Effector CD4-positive, alpha-beta T cell (primary cell): ENCODE data around the gene SYK.
"Not testable (repeated sequence)": the region's sequence is repeated elsewhere in the genome, so short reads cannot be mapped to it uniquely, and the experiment has no call there.

Experiments
- DNase-seq: peaks from one replicate; pipeline ENCODE4 v3.0.0-alpha.2; 2020

The SYK gene

DNA sequence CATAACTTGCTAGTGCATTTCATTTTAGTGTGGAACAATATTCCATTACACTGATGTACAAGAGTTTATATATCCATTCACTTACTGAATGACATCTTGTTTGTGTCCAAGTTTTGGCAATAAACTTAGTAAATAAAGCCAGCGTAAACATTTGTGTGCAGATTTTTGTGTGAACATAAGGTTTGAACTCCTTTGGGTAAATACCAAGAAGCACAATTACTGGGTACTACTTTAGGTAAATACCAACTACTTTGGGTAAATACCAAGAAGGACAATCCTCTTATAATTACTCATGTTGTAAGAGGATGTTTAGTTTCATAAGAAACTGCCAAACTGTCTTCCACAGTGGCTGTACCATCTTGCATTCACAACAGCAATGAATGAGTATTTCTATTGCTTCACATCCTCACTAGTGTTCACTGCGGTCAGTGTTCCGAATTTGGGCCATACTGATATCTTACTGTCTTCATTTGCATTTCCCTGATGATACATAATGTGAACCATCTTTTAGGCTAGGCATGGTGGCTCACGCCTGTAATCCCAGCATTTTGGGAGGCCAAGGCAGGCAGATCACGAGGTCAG lies 2.3 kb upstream of the SYK start:
- no peak for DNase-seq

DNA sequence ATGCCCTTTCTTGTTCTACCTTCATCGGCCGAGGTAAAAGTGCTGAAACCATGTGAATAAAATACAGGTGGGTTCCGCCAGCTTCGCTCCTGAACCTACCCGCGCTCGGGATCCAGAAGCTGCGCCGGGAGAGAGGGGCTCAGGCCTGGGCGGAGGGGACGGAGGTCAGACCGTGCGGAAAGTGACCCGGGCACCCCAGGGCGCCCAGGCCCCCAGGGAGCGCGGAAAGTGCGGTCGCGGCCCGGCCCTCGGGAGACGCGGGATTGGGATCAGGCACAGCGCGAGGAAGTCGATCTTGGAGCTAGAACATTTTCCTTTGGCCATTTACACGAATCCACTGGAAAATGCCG lies 329 bp downstream of the SYK start:
- DNase-seq: no peak

DNA sequence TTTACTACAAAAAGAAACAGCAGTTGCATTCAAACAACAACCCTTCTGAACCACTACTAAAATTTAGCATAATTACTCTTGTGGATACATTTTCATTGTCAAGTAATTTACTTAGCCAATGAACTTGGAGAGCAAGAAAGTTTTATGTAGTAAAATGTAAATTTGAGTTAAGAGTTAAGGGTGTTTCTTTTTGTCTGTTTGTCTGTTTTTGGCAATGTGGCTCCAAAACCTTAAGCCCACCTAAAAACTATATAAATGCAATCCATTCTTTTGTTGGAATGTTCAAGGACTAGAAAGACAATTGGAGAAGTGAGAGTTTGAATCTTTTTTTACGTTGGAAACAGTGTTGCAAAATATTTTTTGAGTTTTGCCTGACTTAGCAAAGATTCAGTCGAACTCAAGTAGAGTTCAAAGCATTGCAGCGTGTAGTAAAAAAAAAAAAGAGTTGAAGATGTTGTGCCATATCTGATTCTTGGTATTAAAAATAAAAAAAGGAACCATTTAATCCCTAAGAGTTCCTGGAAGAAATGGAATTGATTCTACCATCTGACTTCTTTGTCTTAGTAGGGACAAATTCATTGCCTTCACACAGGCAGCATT lies 867 bp downstream of the SYK start:
- no peak for DNase-seq

DNA sequence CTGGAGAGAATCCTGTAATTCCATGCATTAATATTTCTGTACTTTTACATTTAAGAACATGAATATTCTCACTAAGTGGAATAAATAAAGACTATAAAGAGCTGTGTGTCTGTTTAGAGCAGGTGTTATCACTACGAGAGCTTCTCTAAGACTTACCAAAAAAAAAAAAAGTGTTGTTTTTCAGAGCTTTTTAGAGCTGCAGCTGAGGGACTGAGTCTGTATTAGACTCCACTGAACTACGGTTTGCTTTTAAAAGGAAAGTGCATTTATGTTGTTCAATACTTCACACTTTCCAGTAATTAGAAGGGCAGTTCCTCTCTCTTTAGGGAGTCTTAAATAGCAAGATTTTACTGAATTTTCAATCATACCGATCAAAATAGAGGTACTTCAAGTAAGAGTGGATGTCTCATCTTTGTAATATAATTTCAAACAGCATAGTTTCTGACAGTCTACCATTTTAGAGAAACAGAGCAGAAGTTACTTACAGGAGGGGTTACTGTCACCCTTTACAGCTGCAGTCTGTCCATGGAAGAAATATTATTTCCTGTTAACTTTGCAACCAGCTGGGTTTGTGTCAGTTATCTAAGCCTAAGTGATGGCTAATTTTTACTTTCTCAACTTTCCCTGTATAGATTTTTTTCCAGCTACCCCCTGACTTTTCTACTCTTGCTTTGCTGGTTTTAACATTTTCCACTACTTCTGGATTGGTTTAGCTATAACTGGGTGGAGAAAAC lies 2.4 kb downstream of the SYK start:
- DNase-seq: no peak

DNA sequence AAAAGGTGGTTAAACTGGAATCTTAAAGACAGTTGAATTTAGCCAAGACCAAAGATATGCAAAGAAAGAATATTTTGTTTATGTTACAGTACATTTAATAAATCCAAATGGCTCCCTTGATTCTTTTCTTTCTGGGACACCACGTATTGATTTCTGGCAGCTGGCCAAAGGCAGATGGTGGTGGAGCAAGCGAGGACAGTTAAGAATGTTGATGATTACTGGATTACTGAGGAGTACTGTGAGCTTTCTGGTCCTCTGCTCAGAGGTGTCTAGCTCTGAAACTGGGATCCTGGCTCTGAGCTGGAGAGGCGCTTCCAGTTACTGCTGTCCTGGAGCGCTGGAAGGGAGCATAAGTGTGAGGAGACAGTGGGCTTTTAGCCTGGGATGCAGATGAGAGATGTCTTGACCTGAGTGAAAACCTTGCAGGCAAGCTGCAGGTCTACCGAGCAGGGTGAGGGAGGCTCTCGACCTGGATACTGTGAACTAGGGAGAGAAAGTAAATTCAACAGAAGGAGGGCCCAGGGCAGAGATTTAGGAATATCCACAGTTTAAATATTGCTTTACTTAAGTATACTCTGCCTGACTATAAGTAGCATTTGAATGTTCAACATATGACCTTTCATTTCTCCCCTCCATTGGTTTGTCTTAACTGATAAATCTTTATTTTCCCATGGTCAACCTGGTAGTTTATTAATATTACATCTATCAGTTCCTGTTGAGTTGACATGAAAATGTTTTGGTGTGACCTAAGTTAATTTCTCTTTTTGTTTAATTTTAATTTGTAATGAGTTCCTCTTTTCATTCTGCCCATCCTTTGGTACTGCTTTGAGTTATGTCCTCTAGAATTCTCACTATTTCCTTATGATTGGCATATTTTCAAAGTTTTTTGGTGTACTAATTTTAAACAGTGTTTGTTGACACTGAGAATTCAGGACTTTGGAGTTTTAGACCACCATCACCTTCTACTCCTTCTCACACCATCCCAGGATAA lies 3.7 kb downstream of the SYK start:
- DNase-seq: no peak

DNA sequence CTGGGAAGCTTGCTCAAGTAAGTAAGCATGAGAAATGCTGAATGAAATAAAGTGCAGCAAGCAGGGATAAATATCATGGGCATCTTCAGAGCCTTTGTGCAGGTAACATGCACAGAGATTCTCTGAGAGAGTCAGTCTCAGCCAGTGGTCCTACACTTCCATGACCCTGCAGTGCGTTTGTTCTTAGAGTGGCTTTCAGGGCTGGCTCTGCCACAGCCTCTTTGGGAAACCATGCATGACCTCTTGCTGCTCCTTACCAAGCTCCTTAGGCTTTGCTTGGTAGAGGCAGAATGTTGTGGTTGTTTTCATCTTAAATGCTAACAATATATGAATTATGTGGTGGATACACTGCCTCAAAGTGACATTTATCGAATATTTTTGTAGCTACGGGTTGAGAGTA lies 5.4 kb downstream of the SYK start:
- DNase-seq: no peak

DNA sequence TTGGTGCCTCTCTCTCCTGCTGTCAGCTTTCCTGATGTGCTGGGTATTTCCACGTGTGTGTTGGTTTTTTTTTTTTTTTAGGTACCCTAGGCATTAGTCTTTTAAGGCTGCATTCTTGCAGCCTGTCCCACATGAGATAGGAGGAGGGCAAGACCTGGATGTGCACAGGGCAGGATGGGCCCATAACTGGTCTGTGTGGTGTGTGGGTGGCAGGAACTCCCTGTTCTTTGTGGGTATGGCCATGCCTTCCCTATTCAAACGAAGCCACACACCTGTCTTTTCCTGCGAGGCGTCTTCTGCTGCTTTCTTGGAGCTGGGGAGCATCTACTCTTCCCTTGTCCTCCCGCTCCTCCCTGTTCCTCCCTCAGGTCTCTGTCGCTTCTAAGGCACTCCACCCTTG lies 6.8 kb downstream of the SYK start:
- no peak for DNase-seq

DNA sequence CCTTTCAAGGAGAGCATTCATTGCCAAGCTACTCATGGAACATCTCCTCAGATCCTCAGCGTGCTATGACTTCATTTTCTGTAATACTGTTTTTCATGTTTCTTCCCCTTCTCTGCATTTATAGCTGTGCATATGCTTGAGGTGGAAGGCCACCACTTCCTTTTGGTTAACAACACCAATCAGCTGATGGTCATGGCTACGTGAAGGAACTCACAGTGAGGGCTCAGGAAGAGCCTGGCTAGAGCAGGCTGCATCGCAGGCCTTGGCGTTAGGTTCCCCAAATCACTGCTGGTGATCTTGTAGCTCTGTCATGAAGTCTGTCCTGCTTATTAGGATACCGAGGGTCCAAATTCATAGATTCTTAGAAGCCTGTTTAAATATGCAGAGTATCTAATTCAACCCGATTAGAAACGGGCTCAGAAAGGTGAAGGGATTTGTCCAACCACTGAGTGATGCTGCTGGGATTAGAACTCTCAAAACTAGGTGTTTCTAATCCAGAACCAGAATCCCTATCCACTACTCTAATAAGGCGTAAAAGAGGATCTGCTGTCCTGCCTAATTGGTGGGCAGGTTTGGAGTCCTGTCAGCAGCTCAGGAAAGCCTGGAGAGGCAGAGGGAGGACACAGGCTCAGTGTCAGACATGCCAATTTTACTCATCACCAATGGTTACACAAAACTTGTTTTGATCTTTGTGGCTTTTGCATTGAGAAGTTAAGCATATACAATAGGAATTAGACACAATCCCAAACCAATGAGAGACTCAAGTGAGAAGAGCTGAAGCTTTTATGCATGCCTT lies 7.5 kb downstream of the SYK start:
- DNase-seq: no peak

DNA sequence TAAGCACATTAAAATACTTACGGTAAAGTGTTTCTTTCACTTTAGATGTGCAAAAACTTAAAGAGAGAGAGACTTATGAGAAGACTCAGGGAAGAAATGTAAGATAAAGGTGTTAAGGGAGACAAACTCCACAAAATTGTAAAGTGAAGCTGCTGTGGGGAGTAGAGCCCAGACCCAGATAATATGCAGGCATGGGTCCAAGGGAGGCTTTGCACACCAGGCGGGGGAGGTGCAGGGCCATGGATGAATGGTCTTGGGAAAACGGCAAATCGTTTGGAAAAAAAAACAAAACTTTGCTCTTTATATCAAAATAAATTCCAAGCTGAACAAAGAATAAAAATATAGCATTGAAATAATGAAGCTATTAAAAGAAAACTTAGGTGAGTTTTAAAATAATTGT lies 9.1 kb downstream of the SYK start:
- DNase-seq: no peak

DNA sequence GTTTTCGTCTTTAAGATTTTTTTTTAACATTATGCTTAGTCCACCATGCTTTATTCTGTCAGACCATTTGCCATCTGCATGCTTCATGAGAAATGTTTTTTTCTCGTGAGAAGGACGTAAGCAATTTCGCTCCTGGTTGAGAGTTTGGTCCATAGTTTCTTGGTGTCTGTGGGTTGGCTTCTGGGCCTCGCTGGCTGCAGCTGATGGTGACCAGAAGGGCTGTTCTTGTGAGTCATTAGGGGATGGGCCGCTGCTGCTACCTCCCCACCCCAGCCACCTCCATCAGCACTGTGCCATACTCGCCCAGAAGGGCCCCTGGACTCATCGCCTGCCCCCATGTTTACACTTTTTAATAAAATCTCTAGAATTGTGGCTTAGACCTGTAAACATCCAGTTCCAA lies 11.4 kb downstream of the SYK start:
- no peak for DNase-seq

DNA sequence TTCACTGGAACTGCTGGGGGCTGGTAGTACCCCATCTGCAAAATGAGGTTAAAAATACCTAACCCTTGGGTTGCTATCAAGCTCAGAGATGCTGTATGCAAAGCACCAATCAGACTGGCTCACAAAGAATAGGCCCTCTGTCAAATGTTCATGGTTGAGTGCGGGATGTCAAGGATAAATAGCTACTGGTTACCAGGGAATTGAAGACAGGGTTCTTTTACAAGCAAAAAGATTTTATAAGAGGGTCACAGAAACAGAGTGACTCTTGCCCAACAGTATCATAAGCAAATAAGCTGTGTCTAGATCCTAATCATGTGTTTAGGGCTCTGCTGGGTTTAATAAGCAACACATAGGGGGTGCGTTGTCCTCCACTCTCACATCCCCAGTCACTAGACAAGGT lies 11.9 kb downstream of the SYK start:
- no peak for DNase-seq

DNA sequence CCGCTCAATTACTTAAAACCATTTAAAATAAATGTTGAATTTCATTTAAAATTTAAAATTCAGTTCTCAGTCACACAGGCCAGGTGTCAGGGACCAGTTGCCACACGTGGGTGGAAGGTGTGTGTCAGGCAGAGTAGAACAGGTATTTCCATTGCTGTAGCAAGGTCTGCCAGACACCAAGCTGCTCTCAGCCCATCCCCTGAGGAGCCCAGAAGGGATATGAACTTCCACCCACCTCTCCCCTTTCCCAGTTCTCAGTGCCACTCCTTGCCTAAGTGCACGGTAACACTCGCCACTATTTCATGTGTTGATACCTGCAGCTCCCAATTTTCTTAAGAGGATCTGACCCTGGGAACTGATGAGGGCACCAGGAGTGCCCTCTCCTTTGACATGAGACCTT lies 12.7 kb downstream of the SYK start:
- DNase-seq: no peak

DNA sequence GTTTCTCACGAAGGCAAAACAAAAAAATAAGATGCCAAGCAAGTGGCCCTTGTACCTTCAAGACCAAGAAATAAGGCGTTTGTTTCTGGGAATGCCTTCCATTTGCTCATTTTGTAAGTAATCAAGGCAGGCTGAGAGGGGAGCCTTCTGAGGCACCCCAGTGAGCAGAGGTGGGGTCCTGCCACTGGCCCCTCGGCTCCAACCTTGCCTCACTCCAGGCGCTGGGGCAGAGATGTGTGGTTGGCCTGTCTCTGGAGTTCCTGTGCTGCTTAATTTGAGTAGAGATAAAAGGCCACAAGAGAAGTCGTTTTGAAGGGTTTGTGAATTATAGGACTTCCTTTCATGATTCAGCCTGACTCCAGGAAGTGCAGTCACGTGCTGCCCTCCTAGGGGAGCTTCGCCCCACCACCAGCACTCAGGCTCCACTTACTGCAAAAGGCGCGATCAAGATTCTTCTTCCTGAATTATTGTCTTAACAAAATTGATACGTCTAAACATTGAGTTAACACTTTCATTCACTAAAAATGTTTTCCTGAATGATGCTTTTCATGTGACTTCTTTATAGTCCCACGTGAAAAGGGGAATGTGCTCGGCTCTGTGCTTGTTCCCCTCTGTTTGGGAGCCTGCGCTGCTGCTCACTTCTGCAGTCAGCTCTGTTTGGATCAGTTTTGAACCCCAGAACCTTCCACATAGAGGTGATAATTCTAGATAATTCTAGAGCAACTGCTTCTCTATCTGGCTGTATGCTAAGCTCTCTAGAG lies 13.7 kb downstream of the SYK start:
- no peak for DNase-seq

DNA sequence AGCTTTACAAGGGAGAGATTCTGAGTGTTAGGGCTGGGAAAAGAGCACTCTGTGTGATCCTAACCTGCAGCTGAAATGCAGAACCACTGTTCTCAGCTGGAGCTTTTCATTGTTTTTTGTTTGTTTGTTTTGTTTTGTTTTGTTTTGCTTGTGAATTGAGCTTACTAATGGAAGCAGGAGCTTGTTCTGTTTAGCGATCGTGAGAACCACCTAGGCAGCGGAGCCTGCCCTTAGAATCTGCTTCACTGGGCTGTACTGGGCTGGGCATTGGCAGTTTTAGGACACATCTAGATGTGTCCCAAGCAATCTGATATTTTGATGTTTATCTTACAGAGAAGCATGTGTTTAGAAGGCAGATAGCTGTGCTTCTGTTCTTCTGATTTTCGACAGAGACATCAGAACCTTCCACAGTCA lies 14.3 kb downstream of the SYK start:
- DNase-seq: no peak

DNA sequence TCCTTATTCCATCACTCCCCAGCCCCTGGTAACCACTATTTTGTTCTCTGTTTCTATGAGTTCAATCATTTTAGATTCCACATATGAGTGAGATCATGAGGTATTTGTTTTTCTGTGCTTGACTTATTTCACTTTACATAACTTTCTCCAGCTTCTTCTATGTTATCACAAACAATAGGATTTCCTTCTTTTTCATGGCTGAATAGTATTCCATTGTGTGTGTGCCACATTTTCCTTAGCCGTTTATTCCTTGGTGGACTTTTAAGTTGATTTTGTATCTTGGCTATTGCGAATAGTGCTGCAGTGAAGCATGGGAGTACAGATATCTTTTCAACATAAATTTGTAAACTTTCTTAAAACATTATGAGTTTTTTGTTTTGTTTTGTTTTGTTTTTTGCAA lies 15.1 kb downstream of the SYK start:
- no peak for DNase-seq

DNA sequence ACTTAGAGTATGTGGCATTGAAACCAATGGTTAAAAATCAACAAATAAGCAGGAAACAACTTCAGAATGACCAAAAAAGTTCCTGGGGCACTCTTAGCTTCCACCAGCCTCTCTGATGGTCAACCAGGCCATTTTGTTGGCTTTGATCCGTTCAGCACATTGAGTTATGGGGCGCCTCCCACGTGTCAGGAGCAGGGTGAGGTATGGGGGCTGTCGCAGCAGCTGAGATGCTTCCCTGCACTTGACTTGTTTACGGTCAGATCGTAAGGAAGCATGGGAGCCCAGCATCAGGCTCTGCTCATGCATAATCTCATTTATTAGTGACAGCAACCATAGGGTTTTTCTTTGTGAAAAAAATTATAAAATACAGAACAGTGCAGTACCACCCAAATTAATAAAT lies 16.7 kb downstream of the SYK start:
- no peak for DNase-seq

DNA sequence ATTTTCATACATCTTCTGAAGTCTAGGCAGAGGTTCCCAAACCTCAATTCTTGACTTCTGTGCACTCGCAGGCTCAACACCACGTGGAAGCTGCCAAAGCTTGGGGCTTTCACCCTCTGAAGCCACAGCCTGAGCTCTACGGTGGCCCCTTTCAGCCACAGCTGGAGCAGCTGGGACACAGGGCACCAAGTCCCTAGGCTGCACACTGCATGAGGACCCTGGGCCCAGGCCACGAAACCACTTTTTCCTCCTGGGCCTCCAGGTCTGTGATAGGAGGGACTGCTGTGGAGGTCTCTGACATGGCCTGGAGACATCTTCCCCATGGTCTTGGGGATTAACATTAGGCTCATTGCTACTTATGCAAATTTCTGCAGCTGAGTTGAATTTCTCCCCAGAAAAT lies 18.8 kb downstream of the SYK start:
- DNase-seq: not testable (repeated sequence)

DNA sequence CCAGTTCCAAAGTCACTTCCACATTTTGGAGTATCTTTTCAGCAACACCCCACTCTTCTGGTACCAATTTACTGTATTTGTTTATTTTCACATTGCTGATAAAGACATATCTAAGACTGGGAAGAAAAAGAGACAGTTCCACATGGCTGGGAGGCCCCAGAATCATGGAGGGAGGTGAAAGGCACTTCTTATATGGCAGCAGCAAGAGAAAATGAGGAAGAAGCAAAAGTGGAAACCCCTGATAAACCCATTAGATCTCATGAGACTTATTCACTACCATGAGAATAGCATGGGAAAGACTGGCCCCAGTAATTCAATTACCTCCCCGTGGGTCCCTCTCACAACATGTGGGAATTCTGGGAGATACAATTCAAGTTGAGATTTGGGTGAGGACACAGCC lies 19.6 kb downstream of the SYK start:
- DNase-seq: not testable (repeated sequence)

DNA sequence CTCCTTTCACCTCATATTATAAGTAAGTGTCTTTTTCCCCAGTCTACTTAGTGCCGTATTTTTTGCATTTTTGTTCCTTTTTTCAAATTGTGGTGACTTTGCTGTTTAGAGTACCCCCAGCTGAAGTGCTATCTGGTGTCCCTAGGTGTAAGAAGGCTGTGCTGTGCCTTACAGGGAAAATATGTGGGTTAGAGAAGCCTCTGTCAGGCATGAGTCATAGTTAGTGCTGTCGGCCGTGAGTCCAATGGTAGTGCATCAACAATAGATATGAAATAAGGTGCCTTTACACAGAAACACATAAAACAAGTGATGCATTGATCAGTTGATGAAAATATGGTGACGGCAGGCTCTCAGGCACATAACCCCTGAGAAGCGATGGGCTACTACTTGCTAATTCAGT lies 20.1 kb downstream of the SYK start:
- DNase-seq: no peak

DNA sequence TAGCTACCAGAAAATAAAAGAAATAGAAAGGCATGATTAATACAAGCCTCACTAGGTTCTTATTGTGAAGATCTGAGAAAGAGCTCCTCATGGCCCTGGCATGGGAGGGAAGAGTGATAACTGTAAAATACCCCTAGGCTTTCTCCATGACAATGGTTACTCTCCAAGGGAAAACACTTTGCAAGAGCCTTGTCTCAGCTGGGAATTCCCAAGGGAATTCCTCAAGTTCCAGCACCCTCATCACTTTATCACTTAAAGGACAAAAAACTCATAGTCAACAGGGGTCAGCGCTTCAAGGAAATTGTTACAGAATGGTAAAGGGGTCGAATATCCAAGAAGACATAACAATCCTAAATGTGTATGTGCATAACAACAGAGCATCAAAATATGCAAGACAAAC lies 21.2 kb downstream of the SYK start:
- DNase-seq: no peak

DNA sequence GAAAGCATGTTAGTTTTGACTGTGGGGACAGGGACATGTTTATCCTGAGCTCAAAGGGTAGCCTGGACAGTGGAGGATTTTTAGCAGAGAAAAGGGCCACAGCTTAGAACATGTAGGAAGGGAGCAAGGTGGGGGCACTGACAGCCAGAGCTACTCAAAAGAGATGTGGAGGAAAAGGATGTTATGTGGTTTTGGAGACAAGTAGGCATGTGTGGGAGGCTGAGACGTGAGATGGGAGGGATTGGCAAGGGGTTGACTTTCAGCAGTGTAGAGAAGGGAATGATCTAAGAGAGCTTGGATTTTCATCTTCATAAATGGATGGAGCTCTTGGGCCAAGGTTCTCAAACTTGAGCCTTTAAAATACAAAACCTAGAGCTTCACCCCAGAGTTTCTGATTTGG lies 24.0 kb downstream of the SYK start:
- no peak for DNase-seq
